HL-60 (cell line): ENCODE measurements around the gene RNF39.

Experiments used
- DNase-seq, 2 experiments: peaks; one replicate each; pipeline ENCODE4 v3.0.0-alpha.2; 2010 to 2020; ENCODE audit warnings: low read depth in 1 of 2, low spot score in 1 of 2
- H3K27ac ChIP-seq: fragments of 250-450 bp; sonication (Bioruptor Pico); replicated peaks from 2 replicates; pipeline ENCODE4 v1.5.1; 2020; ENCODE audit warnings: mild to moderate bottlenecking, moderate library complexity
- H3K27me3 ChIP-seq: fragments of 250-450 bp; sonication (Bioruptor Pico); 2 replicates; pipeline ENCODE4 v1.5.1; 2021; ENCODE audit warnings: mild to moderate bottlenecking, moderate library complexity; ENCODE audit not compliant: insufficient read depth, poor library complexity, severe bottlenecking
- H3K4me3 ChIP-seq: replicated peaks from 2 replicates; pipeline ENCODE4 v1.5.1; 2011; ENCODE audit warnings: mild to moderate bottlenecking, control low read depth, low read length; ENCODE audit not compliant: insufficient read depth
- CTCF ChIP-seq: IDR thresholded peaks from one replicate; pipeline ENCODE4 v1.5.1; 2011; ENCODE audit warnings: low read length, control low read depth, inconsistent platforms; ENCODE audit not compliant: insufficient read depth
- GABPA ChIP-seq: IDR thresholded peaks from 2 replicates; pipeline ENCODE4 v1.6.1; 2012; ENCODE audit warnings: low read depth
- POLR2AphosphoS5 ChIP-seq: IDR thresholded peaks from 2 replicates; pipeline ENCODE4 v1.6.1; 2012; ENCODE audit warnings: low read depth
- REST ChIP-seq: IDR thresholded peaks from 2 replicates; pipeline ENCODE4 v1.6.1; 2012; ENCODE audit warnings: low read depth; ENCODE audit not compliant: insufficient replicate concordance
- SPI1 ChIP-seq: IDR thresholded peaks from 2 replicates; pipeline ENCODE4 v1.6.1; 2012; ENCODE audit warnings: low read depth, mild to moderate bottlenecking, borderline replicate concordance

The RNF39 gene

GRCh38 chr6:30103872-30104179, 28.3 kb upstream of the RNF39 start:
- no peak for TF ChIP-seq SPI1
- TF ChIP-seq POLR2AphosphoS5: no peak
- TF ChIP-seq CTCF: no peak
- no peak for TF ChIP-seq GABPA
- no peak for TF ChIP-seq REST
- H3K27ac ChIP-seq: no peak overlapping the region
- no peak overlapping the region for H3K4me3 ChIP-seq
- DNase-seq: no peak
- peaks cover 41% of the 10 kb centered on the region for H3K27me3 ChIP-seq

- TF ChIP-seq POLR2AphosphoS5 (no peak), GABPA (no peak), REST (no peak), SPI1 (peak; percentile 61; the same call in 1 of the 2 replicates), CTCF (peak; percentile 97)
- H3K27me3 ChIP-seq: peaks cover 43% of the 10 kb centered on the region
- no peak overlapping the region for H3K27ac ChIP-seq
- H3K4me3 ChIP-seq: peak overlapping the region; percentile 35
- DNase-seq: peak; percentile 38 to 85
These were observed 27.7 kb upstream of the RNF39 start for GRCh38 chr6:30102970-30103871.

- peak overlapping the region; percentile 56 for H3K4me3 ChIP-seq
- TF ChIP-seq REST (no peak), POLR2AphosphoS5 (no peak), SPI1 (no peak), CTCF (no peak), GABPA (no peak)
- peaks cover 49% of the 10 kb centered on the region for H3K27me3 ChIP-seq
- DNase-seq: peak; percentile 43 to 72
- no peak overlapping the region for H3K27ac ChIP-seq
These were observed 26.9 kb upstream of the RNF39 start for GRCh38 chr6:30102414-30102969.
